Sigmoid colon (tissue), 7 donors: ENCODE results near the gene RUNX1. TPM values are rescaled to one million over a fixed set of nuclear protein-coding genes. Genes with fewer than 3 reads are reported as not detected.

Source experiments
- DNase-seq: peaks from one replicate; pipeline ENCODE4 v3.0.0-alpha.2; 2019
- H3K27ac ChIP-seq, 4 donors: fragments of 200-600 bp; sonication (generic); one replicate each; pipeline ENCODE4 v1.5.1; 2016 to 2019; ENCODE audit warnings: mild to moderate bottlenecking in 1 of 4
- H3K27me3 ChIP-seq, 3 donors: fragments of 200-600 bp; sonication (generic); one replicate each; pipeline ENCODE4 v1.5.1; 2019; ENCODE audit warnings: mild to moderate bottlenecking in 1 of 3
- H3K36me3 ChIP-seq, 4 donors: fragments of 200-600 bp; sonication (generic); one replicate each; pipeline ENCODE4 v1.5.1; 2016 to 2019
- H3K4me1 ChIP-seq, 4 donors: fragments of 200-600 bp; sonication (generic); one replicate each; pipeline ENCODE4 v1.5.1; 2017 to 2019
- H3K4me3 ChIP-seq, 4 donors: fragments of 200-600 bp; sonication (generic); one replicate each; pipeline ENCODE4 v1.5.1; 2017 to 2019; ENCODE audit warnings: mild to moderate bottlenecking in 2 of 4, moderate library complexity in 1 of 4
- H3K9me3 ChIP-seq, 4 donors: fragments of 200-600 bp in 3 of 4; sonication (generic) in 3 of 4; one replicate each; pipeline versions ENCODE4 v1.5.1 to v1.6.1; 2013 to 2019
- EP300 ChIP-seq, 4 donors: sonication (generic); formaldehyde crosslinking; IDR thresholded peaks; one replicate each; pipeline ENCODE4 v1.6.1; 2017; ENCODE audit warnings: antibody characterized with exemption in 4 of 4
- POLR2A ChIP-seq, 2 donors: fragments of 450-650 bp; IDR thresholded peaks; one replicate each; pipeline ENCODE4 v1.6.1; 2016; ENCODE audit warnings: antibody characterized with exemption in 2 of 2, mild to moderate bottlenecking in 2 of 2, moderate library complexity in 2 of 2
- POLR2AphosphoS5 ChIP-seq, 4 donors: sonication (generic); formaldehyde crosslinking; IDR thresholded peaks; one replicate each; pipeline ENCODE4 v1.6.1; 2017; ENCODE audit warnings: antibody characterized with exemption in 4 of 4
- WGBS, 2 donors: extraction: QIAGEN DNeasy Blood & Tissue Kit; methylation state at CpG; one replicate each; pipeline ENCODE4 v1.1.7; 2013; 5-methylcytosine and 5-hydroxymethylcytosine counted together
- intact Hi-C: fragments of 100-400 bp; cut with DNase I; formaldehyde crosslinking; loops from one replicate; pipeline ENCODE4 v1.15.1; 2023
- polyA plus RNA-seq, 3 donors: library from polyadenylated mRNA; stranded (reverse); fragments of 200-250 nt; gene quantifications; one replicate each; pipeline ENCODE4 v1.2.3, GENCODE V29; 2013
- total RNA-seq, 4 donors: library from RNA; depleted of rRNA; stranded (reverse); fragments of >200 nt; gene quantifications; one replicate each; pipeline ENCODE4 v1.1.0, GENCODE V29; 2016
- TF ChIP-seq, protein P1 (sequence below), 4 experiments: fragments of 450-650 bp in 3 of 4; fragments of 200-600 bp in 1 of 4; IDR thresholded peaks; one replicate each; pipeline ENCODE4 v1.5.1; 2016 to 2019; ENCODE audit warnings: antibody characterized with exemption in 4 of 4, mild to moderate bottlenecking in 3 of 4, moderate library complexity in 2 of 4
- donor health status: healthy with polysubstance abuse.
- donor health status: Bipolar disorder and iron deficiency.
- donor health status: healthy.

The RUNX1 gene
- total and polyA plus RNA-seq, 7 donors, result 2.8 to 23.3 (median 7.5) TPM

DNA sequence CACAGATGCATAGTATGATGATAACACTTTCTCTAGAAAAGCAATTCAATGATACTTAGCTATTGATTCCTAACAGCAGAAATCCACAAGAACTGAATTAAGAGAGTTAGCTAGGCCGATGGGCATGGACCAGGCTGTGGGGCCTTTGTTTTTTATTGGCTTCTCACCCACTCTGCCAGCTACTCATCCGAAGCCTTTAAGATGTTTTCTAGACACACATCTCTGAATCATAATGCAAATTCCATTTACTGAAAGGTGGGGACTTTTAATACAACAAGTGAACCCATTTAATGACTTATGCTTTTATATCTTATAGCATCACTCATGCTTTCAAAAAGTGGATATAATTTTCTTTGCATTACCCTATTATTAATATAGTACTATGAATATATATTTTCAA lies 170.2 kb downstream of the RUNX1 start:
- no peak overlapping the region for H3K4me3 ChIP-seq
- WGBS, 2 donors, result 16 to 72% methylated on average over 2 of the region's 2 CpGs
- no peaks in the 10 kb centered on the region for H3K9me3 ChIP-seq
- DNase-seq, result no peak
- peaks cover 0 to 6% (median 0%) of the 10 kb centered on the region in 3 donors for H3K27me3 ChIP-seq
- intact Hi-C loops, result no loop called here
- peaks cover 0 to 5% (median 0%) of the 10 kb centered on the region in 4 donors for H3K4me1 ChIP-seq
- TF ChIP-seq POLR2A (IDR thresholded peaks at IDR 0.05) (no peak), POLR2AphosphoS5 (IDR thresholded peaks at IDR 0.05) (no peak)
- no peak overlapping the region for H3K27ac ChIP-seq
- H3K36me3 ChIP-seq, result peaks cover 0 to 3% (median 0%) of the 10 kb centered on the region in 4 donors

DNA sequence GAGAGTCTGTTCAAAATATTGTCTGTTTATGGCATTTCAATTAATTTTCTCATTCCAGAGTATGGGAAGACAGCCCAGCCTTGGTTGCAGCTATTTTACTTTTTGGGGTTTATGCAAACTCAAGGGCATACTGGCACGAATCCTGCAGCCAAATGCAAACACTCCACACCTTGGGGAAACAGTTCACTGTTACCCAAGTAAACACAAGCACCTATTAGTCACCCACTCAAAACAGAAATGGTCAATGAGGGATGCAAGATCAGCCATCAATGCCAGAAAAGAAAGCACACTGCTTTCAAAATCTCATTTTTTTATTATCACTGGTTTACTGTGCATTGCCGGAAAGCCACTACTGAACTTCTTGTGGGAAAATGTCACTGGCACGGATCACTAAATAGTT lies 170.6 kb downstream of the RUNX1 start:
- WGBS, 2 donors, result 10 to 62% methylated on average over 3 of the region's 3 CpGs
- no peak for TF ChIP-seq EP300 (IDR thresholded peaks at IDR 0.05)

DNA sequence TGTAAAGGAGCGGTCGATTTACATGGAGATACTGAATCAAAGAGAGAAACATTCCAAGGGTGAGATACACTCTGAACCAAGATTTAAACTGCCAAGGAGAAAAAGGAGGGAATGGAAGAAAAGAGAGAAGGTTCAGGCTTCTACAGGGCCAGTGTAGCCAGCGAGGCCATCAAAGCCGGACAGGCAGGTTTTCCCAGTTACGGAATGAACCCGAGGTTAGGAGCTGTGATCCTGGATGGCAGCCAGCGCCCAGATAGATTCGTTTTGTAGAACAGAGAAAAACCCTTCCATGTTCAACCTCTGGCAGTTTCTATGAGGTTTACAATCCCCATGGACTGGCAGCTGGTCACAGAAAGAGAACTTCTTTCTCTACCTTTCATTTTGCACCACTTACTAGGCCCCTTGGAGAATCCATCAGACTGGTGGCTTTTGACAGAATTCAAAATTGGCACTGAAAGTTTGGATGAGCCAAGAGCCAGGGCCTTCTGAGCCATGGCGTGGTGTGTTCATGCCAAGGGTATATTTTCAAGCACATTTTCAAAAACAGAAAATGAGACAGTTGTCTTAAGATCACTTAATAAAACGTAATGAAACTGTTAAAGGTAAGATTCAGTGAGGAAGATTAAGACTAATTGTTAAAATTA lies 171.5 kb downstream of the RUNX1 start:
- Histone ChIP-seq H3K27ac (no peak overlapping the region), H3K4me3 (no peak overlapping the region), H3K9me3 (no peaks in the 10 kb centered on the region), H3K27me3 (no peaks in the 10 kb centered on the region), H3K4me1 (peaks cover 0 to 5% (median 0%) of the 10 kb centered on the region in 4 donors), H3K36me3 (peaks cover 0 to 3% (median 0%) of the 10 kb centered on the region in 4 donors)
- DNase-seq, result no peak
- intact Hi-C loops, result no loop called here
- no peak for TF ChIP-seq EP300 (IDR thresholded peaks at IDR 0.05)
- TF ChIP-seq, protein P1, sequence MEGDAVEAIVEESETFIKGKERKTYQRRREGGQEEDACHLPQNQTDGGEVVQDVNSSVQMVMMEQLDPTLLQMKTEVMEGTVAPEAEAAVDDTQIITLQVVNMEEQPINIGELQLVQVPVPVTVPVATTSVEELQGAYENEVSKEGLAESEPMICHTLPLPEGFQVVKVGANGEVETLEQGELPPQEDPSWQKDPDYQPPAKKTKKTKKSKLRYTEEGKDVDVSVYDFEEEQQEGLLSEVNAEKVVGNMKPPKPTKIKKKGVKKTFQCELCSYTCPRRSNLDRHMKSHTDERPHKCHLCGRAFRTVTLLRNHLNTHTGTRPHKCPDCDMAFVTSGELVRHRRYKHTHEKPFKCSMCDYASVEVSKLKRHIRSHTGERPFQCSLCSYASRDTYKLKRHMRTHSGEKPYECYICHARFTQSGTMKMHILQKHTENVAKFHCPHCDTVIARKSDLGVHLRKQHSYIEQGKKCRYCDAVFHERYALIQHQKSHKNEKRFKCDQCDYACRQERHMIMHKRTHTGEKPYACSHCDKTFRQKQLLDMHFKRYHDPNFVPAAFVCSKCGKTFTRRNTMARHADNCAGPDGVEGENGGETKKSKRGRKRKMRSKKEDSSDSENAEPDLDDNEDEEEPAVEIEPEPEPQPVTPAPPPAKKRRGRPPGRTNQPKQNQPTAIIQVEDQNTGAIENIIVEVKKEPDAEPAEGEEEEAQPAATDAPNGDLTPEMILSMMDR (IDR thresholded peaks at IDR 0.05), result no peak
- no peak for TF ChIP-seq POLR2A (IDR thresholded peaks at IDR 0.05)
- TF ChIP-seq POLR2AphosphoS5 (IDR thresholded peaks at IDR 0.05), result no peak
- 21 to 69% methylated on average over 10 of the region's 10 CpGs for WGBS, 2 donors

More for the DNA sequence above, 170.6 kb downstream of the RUNX1 start:
- Histone ChIP-seq H3K9me3 (no peaks in the 10 kb centered on the region), H3K36me3 (peaks cover 0 to 3% (median 0%) of the 10 kb centered on the region in 4 donors), H3K4me3 (no peak overlapping the region), H3K27me3 (peaks cover 0 to 1% (median 0%) of the 10 kb centered on the region in 3 donors), H3K4me1 (peaks cover 0 to 5% (median 0%) of the 10 kb centered on the region in 4 donors), H3K27ac (no peak overlapping the region)
- DNase-seq, result no peak
- intact Hi-C loops, result no loop called here

DNA sequence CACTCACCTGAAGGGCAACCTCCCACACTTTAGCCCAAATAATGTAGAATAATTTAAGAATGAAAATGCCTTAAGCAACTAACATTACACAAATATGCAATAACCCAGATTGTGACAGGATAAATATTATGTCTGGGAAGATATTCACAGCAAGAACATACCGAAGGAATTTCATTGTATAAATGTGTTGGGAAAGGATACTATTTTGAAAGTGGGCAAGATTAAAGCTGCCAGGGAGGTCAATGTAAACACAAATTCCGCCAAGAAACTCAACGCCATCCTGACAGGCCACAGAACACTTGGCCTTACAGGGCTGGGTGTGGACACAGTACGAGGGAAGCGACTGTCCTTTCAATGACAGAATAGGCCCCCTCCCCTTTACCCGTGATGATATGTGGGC lies 173.3 kb downstream of the RUNX1 start:
- Histone ChIP-seq H3K36me3 (peaks cover 0 to 3% (median 0%) of the 10 kb centered on the region in 4 donors), H3K9me3 (no peaks in the 10 kb centered on the region), H3K27ac (no peak overlapping the region), H3K4me1 (peaks cover 0 to 5% (median 0%) of the 10 kb centered on the region in 4 donors), H3K27me3 (no peaks in the 10 kb centered on the region), H3K4me3 (no peak overlapping the region)
- TF ChIP-seq, protein P1 (IDR thresholded peaks at IDR 0.05), result no peak
- no peak for TF ChIP-seq POLR2AphosphoS5 (IDR thresholded peaks at IDR 0.05)
- TF ChIP-seq POLR2A (IDR thresholded peaks at IDR 0.05), result no peak
- TF ChIP-seq EP300 (IDR thresholded peaks at IDR 0.05), result no peak
- WGBS, 2 donors, result 86 to 87% methylated on average over 6 of the region's 6 CpGs
- no peak for DNase-seq
- intact Hi-C loops, result no loop called here

DNA sequence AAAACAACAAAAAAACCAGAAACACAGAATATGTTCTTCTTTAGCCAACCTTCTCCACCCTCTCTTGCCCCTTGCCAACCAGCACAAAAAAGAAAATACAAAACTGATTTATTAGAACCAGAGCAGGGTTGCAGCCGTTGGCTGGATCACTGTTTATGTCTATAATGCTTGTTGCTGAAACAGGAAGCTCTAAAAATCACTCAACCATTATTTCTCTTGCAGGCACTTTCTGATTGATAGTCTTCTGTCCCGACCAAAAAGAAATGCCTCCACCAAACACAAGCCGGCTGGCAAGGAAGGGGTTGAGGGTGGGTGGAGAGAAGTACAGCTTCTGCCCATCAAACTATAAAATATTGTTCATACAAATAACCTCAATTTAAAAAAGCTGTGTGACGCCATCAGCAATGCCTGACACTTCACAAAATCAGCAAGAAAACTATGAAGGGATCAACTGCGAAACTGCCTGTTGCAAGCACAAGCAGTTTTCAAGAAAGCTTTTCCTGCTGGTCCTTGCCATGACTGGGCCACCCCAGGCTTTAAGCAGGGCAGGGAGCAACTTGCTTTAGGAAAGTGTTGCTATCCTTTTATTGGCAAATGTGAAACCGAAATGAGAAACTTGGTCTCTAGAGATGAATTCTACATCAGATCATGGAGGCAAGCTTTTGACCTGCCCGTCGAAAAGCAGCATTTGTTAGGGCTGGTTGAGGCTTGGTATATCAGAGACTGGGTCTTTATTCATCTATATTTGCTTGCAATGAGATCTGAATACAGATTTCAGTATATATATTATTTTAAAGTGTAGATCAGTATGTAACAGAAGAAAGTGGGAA lies 174.2 kb downstream of the RUNX1 start:
- H3K27me3 ChIP-seq, result no peaks in the 10 kb centered on the region
- DNase-seq, result no peak
- no peak overlapping the region for H3K27ac ChIP-seq
- no peak overlapping the region for H3K4me3 ChIP-seq
- peaks cover 0 to 5% (median 0%) of the 10 kb centered on the region in 4 donors for H3K4me1 ChIP-seq
- TF ChIP-seq POLR2A (IDR thresholded peaks at IDR 0.05) (no peak), EP300 (IDR thresholded peaks at IDR 0.05) (no peak), POLR2AphosphoS5 (IDR thresholded peaks at IDR 0.05) (no peak)
- TF ChIP-seq, protein P1 (IDR thresholded peaks at IDR 0.05), result no peak
- WGBS, 2 donors, result 62 to 63% methylated on average over 8 of the region's 8 CpGs
- H3K36me3 ChIP-seq, result no peaks in the 10 kb centered on the region
- H3K9me3 ChIP-seq, result no peaks in the 10 kb centered on the region
- intact Hi-C loops, result no loop called here
